GM12872 (cell line): ENCODE results near the gene PDGFD.
A peak's percentile ranks its signal among the peaks of the same experiment; 100 is the strongest.

Experiments used
- TF ChIP-seq, protein P1 (sequence below): IDR thresholded peaks from 3 replicates; pipeline ENCODE4 v1.5.1; 2011; ENCODE audit warnings: low read depth, mild to moderate bottlenecking, low read length, moderate library complexity; ENCODE audit not compliant: insufficient read depth

PDGFD gene

DNA sequence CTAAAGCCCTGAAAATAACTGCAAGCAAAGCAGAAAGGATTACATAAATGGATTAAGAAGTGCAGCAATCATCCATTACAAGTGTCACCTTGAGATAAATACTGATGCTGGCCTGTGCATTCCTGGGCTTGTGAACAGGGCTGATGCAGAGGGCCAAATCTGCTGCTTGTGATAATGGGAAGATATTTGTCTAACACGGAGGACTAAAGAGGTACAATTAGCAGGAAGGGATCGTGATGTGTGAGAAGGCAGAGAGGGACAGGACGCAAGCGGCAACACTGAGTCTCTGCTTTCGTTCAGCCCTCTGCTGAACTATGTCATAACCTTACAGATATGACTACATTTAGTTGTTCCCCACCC lies 235.2 kb downstream of the PDGFD start:
- TF ChIP-seq, protein P1, sequence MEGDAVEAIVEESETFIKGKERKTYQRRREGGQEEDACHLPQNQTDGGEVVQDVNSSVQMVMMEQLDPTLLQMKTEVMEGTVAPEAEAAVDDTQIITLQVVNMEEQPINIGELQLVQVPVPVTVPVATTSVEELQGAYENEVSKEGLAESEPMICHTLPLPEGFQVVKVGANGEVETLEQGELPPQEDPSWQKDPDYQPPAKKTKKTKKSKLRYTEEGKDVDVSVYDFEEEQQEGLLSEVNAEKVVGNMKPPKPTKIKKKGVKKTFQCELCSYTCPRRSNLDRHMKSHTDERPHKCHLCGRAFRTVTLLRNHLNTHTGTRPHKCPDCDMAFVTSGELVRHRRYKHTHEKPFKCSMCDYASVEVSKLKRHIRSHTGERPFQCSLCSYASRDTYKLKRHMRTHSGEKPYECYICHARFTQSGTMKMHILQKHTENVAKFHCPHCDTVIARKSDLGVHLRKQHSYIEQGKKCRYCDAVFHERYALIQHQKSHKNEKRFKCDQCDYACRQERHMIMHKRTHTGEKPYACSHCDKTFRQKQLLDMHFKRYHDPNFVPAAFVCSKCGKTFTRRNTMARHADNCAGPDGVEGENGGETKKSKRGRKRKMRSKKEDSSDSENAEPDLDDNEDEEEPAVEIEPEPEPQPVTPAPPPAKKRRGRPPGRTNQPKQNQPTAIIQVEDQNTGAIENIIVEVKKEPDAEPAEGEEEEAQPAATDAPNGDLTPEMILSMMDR = no peak

DNA sequence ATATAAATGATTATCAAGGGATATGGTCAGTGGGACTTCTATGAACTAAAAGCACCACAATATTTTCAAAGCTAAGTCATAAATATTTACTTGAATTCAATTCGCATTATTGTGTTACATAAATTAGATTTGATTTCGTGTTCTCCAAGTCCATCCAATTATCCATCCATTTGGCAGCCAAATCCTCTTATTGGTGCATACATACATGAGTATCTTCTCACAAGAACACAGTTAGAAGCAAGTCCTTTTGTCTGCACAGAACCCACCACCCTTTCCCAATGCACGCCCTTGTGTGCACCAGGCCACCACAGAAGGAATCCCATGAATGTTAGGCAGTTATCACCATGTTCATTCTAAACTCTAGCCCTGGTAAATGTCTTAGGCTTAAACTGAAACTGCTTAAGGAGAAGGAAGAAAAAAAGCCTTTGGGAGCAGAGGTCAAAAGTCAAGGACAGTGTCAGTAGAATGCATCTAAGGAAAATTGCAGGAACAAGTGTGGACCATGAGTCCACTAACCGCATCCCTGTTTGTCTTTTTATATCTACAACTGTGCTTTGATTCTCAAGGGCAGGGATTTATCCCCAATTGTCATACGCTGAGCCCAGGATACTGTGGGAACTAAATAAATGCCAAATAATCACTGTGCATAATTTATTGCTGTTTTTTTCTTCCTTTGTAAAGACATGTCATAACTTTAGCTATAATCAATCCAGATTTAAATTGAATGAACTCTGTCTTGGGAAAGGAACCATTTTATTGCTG lies 235.7 kb downstream of the PDGFD start:
- TF ChIP-seq, protein P1 = no peak

DNA sequence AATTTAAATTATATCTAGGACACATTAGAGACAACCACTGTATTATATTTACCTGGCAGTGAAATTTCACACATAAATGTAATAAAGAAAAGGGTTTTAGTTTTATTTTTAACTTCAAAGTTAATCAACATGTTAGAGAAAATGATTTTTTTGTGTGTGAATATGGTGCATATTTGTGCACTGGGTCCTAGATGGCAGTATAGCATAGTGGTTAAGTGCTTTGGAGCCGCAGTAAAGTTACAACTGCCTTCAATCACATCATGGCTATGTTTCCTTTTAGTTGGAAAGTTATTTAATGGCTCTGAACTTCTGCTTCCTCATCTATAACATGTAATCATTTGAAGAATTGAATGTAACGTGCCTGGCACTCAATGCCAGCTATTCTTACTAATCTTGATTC lies 236.4 kb downstream of the PDGFD start:
- TF ChIP-seq, protein P1 = peak; percentile 59

DNA sequence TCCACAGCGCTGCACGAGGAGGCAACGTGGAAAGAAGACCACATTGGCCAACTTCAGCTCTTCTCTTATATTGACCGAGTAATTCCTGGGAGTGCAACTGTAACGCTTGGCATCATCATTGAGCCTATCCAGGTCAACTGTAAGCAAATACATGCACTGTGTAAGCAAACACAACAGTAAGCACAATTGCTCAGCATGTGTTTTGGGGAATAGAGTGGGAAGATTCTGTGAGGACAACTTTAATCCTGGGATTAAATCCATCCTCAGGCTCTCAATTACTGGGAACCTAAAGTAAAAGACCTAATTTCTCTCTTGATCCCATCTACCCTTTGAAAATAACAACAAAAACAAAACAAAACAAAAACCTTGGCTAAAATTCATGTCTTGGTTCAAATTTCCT lies 237.0 kb downstream of the PDGFD start:
- TF ChIP-seq, protein P1 = no peak

DNA sequence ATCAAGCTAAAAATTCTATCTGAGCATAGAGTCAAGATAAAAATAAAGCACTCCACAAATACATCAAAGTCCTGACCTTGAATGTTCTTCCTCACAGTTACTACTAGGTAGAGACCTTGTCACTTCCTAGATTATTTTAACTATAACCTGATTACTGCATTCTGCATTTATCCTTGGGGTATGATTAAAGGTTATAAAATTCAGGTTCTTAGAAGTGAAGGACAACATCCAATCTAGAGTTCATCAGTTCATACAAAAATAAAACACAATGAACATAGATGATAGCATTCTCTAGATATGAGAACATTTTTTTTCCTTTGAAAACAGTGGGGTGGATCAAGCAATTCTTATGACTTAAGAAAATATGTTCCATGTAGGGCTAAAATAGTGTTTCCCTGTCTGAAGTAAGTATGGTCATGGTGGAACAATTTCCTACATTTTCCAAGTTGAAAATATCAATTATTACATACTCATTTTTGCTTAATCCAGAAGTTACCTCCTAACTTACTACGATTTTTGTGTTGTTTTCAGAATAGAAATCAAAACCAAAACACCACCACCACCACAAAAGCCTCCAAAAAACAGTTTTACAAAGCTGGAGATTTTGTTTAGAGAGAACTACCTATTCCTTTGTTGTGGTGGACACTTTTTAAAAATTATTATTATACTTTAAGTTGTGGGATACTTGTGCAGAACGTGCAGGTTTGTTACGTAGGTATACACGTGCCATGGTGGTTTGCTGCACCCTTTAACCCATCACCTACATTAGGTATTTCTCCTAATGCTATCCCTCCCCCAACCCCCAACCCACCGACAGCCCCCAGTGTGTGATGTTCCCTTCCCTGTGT lies 239.6 kb downstream of the PDGFD start:
- TF ChIP-seq, protein P1 = no peak

DNA sequence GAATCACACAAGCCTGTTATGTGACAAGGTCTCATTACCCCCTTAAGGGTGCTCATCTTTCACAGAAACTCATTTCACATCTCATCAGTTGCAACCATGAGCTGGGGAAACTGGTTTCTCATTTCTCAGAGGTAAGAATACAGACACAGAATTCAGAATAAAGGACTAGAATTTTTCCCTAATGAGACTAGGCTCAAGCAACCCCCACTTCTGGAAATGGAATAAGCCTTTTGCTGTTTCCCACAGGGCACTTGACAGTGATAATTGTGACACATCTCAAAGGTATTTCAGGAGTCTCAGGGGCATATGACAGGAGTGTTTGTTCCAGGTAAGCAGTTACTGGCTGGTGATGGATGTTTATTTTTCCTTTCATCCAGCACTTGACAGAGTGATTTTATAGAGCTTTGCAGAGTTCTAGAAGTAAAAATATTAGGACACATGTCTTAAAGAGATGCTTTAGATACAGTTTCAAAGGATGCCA lies 240.5 kb downstream of the PDGFD start:
- TF ChIP-seq, protein P1 = no peak

DNA sequence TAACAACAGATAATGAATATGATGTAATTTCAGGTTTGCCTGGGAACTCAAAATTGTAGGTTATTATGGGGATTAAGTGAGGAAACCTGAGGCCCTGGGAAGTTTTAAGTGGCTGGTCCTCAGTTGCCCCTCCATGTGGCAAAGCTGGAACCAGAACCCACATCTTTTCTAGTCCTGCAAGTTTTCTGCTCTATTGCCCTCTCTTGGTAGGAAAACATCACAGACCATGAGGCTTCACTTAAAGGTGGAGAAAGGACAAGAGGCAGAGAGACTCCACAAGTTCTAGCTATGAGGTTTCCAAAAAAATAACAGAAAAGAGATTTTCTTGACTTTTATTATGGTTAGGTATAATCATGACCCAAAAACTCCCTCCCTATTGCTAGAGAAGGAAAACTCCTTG lies 243.0 kb downstream of the PDGFD start:
- TF ChIP-seq, protein P1 = peak; percentile 23; the same call in 2 of the 3 replicates
